HG02852 (cell line): ENCODE measurements around the gene TMEM121.
"Not testable (repeated sequence)": the region's sequence is repeated elsewhere in the genome, so short reads cannot be mapped to it uniquely, and the experiment has no call there.

Experiments
- ATAC-seq: cut with Tn5 transposase; IDR thresholded peaks from one replicate; pipeline ENCODE4 v1.9.1; 2021; ENCODE audit warnings: mild to moderate bottlenecking, moderate library complexity; ENCODE audit not compliant: unreplicated experiment

Gene TMEM121

GRCh38 chr14:105567164-105568103 is 41.1 kb downstream of the TMEM121 start:
- not testable (repeated sequence) for ATAC-seq

GRCh38 chr14:105568140-105568843 is 41.9 kb downstream of the TMEM121 start:
- not testable (repeated sequence) for ATAC-seq

- ATAC-seq, result no peak
These were observed 42.7 kb downstream of the TMEM121 start for GRCh38 chr14:105568859-105569766.

GRCh38 chr14:105570482-105570881 is 44.1 kb downstream of the TMEM121 start:
- no peak for ATAC-seq

DNA sequence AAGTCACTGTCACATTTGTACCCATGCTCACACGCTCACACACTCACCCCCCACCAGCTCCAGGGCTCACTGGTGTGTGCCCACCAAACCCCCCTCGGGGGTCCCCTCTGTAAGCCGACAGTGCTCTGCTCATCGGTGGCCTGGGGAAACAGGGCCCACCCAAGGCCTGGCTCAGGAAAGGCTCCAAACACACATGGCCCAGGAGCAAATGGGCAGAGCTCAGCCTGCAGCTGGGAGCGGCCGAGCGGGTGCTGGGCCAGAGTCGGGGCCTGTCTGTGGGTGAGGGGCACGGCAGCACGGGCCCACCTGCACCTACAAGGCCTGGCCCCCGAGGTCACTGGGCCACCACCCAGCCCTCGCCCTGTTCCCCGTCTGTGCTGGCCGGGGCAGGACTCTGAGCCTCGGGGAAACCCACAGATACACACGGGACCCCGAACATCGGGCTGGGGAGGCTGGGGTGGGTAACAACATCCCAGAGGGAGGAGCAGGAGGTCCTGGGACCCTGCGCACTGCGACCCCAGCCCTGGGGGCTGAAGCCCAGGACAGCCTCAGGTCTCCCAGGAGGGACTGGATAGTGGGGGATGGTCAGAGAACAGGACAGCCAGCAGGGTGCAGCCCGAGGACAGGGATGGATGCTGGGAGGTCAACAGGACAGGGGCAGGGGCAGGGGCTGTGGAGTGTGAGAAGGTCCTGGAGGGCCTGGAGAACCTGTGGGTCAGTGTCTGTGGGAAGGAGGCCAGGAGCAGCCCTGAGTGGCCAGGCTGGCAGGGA is 45.0 kb downstream of the TMEM121 start:
- ATAC-seq, result not testable (repeated sequence)

DNA sequence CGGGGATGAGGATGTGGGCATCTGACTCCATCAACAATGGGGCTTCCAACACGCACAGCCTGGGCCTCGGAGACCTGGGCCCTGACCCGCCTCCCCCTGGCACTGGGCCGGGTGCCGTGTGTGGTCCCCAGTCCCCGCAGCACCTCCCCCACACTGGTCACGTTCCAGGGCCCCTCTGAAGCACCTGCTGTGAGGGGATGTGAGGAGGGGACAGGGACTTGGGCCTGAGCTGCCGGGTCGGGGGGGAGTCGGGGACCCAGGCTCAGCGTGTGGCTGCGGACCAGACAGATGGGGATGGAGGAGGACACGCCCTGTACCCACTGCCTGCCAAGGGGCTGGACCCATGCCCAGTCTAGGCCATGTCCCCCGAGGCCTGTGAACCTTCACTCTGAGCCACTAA is 45.7 kb downstream of the TMEM121 start:
- ATAC-seq, result not testable (repeated sequence)

DNA sequence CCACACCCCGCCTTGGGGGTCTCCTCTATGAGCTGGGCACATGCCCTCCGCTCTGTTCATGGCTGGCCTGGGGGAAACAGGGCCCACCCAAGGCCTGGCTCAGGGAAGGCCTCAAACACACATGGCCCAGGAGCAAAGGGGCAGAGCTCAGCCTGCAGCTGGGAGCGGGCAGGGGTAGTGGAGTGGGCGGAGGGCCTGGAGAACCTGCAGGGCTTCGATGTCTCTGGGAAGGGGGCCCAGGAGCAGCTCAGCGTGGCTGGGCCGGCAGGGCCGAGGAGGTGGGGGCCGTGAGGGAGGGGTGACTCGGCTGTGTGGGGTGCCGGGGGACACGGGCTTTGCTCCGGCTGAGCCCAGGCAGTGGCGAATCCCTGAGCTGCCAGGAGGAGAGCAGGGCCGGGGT is 47.5 kb downstream of the TMEM121 start:
- not testable (repeated sequence) for ATAC-seq

GRCh38 chr14:105574411-105574810 is 48.0 kb downstream of the TMEM121 start:
- ATAC-seq, result not testable (repeated sequence)

DNA sequence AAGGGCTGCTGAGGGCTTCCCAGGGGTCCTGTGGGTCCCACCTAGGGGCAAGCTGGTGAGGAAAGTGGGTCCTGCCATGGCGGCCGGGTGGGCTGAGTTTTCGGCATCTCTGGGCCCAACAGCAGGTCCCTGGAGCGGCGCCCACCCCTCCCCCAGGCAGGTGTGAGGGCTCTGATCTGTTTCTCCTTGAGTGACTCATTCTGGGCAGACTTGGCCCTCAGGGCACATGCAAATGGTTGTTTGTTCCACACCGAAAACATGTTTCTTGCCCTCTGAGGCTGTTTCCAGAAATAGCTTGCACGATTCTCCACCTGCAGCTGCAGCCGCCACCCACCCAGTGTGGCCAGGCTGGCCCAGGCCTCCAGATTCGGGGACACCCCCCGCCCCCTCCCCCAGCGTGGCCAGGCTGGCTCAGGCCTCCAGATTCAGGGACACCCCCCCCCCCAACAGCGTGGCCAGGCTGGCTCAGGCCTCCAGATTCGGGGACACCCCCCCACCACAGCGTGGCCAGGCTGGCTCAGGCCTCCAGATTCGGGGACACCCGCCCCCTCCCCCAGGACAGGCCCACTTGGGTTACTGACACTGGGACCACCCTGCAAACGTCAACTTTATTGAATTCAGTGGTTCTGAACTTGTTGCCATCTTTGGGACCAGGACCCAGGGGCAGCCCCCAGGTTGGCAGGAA is 48.8 kb downstream of the TMEM121 start:
- ATAC-seq, result peak; percentile 49

GRCh38 chr14:105576525-105577088 is 50.2 kb downstream of the TMEM121 start:
- no peak for ATAC-seq

- no peak for ATAC-seq
These were observed 51.0 kb downstream of the TMEM121 start for GRCh38 chr14:105577314-105577861.

DNA sequence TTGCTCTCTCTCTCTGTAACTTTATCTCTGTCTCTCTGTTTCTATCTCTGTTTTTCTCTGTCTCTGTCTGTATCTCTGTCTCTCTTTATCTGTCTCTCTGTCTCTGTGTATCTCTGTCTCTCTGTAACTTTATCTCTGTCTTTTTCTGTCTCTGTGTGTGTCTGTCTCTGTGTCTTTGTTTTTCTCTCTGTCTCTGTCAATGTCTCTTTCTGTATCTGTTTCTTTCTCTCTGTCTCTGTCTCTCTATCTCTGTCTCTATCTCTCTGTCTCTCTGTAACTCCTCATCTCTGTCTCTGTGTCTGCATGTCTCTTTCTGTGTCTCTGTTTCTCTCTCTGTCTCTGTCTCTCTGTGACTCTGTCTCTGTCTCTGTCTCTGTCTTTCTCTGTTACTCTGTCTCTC is 51.7 kb downstream of the TMEM121 start:
- ATAC-seq, result no peak

GRCh38 chr14:105579221-105579620 is 52.8 kb downstream of the TMEM121 start:
- not testable (repeated sequence) for ATAC-seq
